Stimulated activated naive CD8-positive, alpha-beta T cell treated with anti-CD3 and anti-CD28 coated beads, Interleukin-15, Interleukin-2, amounts not matched to agents 100 ng/mL and 50 ng/mL, for 24 hours (primary cell): ENCODE measurements around the gene C11orf98.
"Not testable (repeated sequence)": the region's sequence is repeated elsewhere in the genome, so short reads cannot be mapped to it uniquely, and the experiment has no call there.

Experiments
- H3K27ac Mint-ChIP-seq: one replicate; pipeline ENCODE4 v1.8.0; 2021; ENCODE audit warnings: mild to moderate bottlenecking, mixed read lengths
- H3K27me3 Mint-ChIP-seq: one replicate; pipeline ENCODE4 v1.8.0; 2021; ENCODE audit warnings: mixed read lengths
- H3K36me3 Mint-ChIP-seq: one replicate; pipeline ENCODE4 v1.8.0; 2021; ENCODE audit warnings: low read depth, mixed read lengths
- H3K4me1 Mint-ChIP-seq: one replicate; pipeline ENCODE4 v1.8.0; 2021; ENCODE audit warnings: low read depth, mixed read lengths
- H3K4me3 Mint-ChIP-seq: one replicate; pipeline ENCODE4 v1.8.0; 2021; ENCODE audit warnings: mild to moderate bottlenecking, mixed read lengths
- H3K9me3 Mint-ChIP-seq: one replicate; pipeline ENCODE4 v1.8.0; 2021; ENCODE audit warnings: mixed read lengths

The C11orf98 gene

GRCh38 chr11:62671608-62672389, 6.8 kb upstream of the C11orf98 start, which contains the start of the genes LBHD1 and UQCC3:
Gene LBHD1 (minus strand): TSS chr11:62672267. CDS start chr11:62670031, 2,236 bp downstream.
Gene UQCC3 (plus strand): TSS chr11:62671673. CDS start chr11:62671746, 73 bp downstream.
- H3K9me3 Mint-ChIP-seq, result no peaks in the 10 kb centered on the region

DNA sequence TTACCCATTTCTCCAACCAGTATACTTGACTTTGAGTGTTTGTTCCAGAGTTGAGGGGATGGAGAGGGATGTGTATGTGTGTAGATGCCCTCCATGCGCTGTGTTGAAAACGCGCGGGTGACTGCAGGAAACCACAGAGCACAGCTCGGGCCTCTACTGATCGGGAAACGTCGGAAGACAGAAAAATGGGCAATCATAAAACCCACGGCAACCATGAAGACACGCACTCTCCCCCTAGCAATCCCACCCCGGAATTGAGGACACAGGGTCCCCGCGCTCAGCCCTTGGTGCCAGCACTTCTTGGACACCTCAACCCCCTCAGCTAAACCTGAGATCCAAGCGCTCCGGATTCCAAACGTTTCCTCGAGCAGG, 6.2 kb upstream of the C11orf98 start:
- Mint-ChIP-seq H3K27ac (peak overlapping the region; percentile 99), H3K36me3 (peaks cover 57% of the 10 kb centered on the region), H3K4me1 (peaks cover 68% of the 10 kb centered on the region), H3K27me3 (no peaks in the 10 kb centered on the region), H3K4me3 (peak overlapping the region; percentile 96), H3K9me3 (no peaks in the 10 kb centered on the region)

More at GRCh38 chr11:62671608-62672389, 6.8 kb upstream of the C11orf98 start, which contains the start of the genes LBHD1 and UQCC3:
- peak within 1 kb of the TSS; percentile 96 for H3K4me3 Mint-ChIP-seq
- H3K27ac Mint-ChIP-seq, result peak within 1 kb of the TSS; percentile 99
- no peaks in the 10 kb centered on the region for H3K27me3 Mint-ChIP-seq
- peaks cover 55% of the 10 kb centered on the region for H3K36me3 Mint-ChIP-seq
- H3K4me1 Mint-ChIP-seq, result peaks cover 63% of the 10 kb centered on the region

GRCh38 chr11:62669420-62670161, 4.6 kb upstream of the C11orf98 start:
- Mint-ChIP-seq H3K9me3 (no peaks in the 10 kb centered on the region), H3K27me3 (no peaks in the 10 kb centered on the region), H3K36me3 (peaks cover 63% of the 10 kb centered on the region), H3K4me1 (peaks cover 67% of the 10 kb centered on the region), H3K4me3 (peak overlapping the region; percentile 96), H3K27ac (peak overlapping the region; percentile 71)

DNA sequence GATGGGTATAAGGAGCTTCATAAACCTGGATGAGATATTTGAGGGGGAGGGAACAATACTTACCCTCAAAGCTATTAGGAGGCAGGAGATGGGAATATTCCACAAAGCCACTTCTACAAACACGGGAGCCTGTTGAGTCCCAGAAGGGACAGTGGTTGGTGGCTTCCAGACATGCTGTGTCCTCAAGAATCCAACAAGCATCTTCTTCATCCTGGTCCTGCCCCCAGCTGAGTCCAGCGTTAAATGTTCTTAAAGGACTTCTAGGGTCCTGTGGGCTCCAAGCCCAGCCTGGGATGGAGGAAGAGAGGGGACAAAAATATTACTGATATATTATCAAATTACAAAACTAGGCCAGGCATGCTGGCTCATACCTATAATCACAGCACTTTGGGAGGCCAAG, 2.5 kb upstream of the C11orf98 start:
- H3K4me3 Mint-ChIP-seq, result peak overlapping the region; percentile 96
- H3K27ac Mint-ChIP-seq, result peak overlapping the region; percentile 98
- H3K4me1 Mint-ChIP-seq, result peaks cover 62% of the 10 kb centered on the region
- no peaks in the 10 kb centered on the region for H3K27me3 Mint-ChIP-seq
- H3K9me3 Mint-ChIP-seq, result no peaks in the 10 kb centered on the region
- H3K36me3 Mint-ChIP-seq, result peaks cover 75% of the 10 kb centered on the region

- Mint-ChIP-seq H3K36me3 (peaks cover 70% of the 10 kb centered on the region), H3K9me3 (no peaks in the 10 kb centered on the region), H3K27me3 (no peaks in the 10 kb centered on the region), H3K27ac (peak overlapping the region; percentile 98), H3K4me3 (peak overlapping the region; percentile 96), H3K4me1 (peaks cover 58% of the 10 kb centered on the region)
Measured at GRCh38 chr11:62666259-62666926, 1.4 kb upstream of the C11orf98 start.

- H3K27ac Mint-ChIP-seq, result peak overlapping the region; percentile 98
- H3K9me3 Mint-ChIP-seq, result no peaks in the 10 kb centered on the region
- H3K4me1 Mint-ChIP-seq, result peaks cover 55% of the 10 kb centered on the region
- H3K4me3 Mint-ChIP-seq, result peak overlapping the region; percentile 96
- peaks cover 67% of the 10 kb centered on the region for H3K36me3 Mint-ChIP-seq
- H3K27me3 Mint-ChIP-seq, result no peaks in the 10 kb centered on the region
Measured at GRCh38 chr11:62665599-62666258, 719 bp upstream of the C11orf98 start.

DNA sequence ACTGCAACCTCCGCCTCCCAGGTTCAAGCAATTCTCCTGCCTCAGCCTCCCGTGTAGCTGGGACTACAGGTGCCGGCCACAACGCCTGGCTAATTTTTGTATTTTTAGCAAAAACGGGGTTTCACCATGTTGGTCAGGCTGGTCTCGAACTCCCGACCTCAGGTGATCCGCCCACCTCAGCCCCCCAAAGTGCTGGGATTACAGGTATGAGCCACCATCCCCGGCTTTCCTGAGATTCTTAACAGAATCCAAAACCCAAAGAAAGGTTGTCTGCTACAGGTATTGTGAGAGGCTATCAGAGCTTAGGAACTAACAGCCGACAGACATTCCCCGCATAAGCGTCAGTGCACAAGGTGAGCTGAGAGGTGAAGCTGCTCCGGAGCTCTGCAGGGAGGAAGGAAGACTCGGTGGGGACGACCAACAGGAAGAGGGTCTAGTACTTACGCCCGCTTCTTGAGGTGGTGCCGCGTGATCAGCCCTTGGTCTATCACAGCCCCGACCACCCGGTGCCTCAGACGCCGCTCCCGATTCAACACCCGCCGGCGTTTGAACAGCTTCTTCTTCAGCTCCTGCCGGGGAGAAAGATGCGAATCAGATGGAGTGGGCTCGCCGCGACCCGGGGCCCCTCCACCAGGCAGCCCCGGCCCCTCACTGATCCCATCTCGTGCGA, 470 bp downstream of the C11orf98 start:
- H3K27me3 Mint-ChIP-seq, result no peaks in the 10 kb centered on the region
- H3K27ac Mint-ChIP-seq, result peak overlapping the region; percentile 98
- H3K4me1 Mint-ChIP-seq, result peaks cover 44% of the 10 kb centered on the region
- peak overlapping the region; percentile 96 for H3K4me3 Mint-ChIP-seq
- H3K36me3 Mint-ChIP-seq, result peaks cover 60% of the 10 kb centered on the region
- H3K9me3 Mint-ChIP-seq, result no peaks in the 10 kb centered on the region

- H3K4me1 Mint-ChIP-seq, result peaks cover 21% of the 10 kb centered on the region
- peaks cover 9% of the 10 kb centered on the region for H3K36me3 Mint-ChIP-seq
- no peak overlapping the region for H3K4me3 Mint-ChIP-seq
- H3K9me3 Mint-ChIP-seq, result no peaks in the 10 kb centered on the region
- no peaks in the 10 kb centered on the region for H3K27me3 Mint-ChIP-seq
- no peak overlapping the region for H3K27ac Mint-ChIP-seq
Measured at GRCh38 chr11:62656796-62657429, 8.1 kb downstream of the C11orf98 start.

DNA sequence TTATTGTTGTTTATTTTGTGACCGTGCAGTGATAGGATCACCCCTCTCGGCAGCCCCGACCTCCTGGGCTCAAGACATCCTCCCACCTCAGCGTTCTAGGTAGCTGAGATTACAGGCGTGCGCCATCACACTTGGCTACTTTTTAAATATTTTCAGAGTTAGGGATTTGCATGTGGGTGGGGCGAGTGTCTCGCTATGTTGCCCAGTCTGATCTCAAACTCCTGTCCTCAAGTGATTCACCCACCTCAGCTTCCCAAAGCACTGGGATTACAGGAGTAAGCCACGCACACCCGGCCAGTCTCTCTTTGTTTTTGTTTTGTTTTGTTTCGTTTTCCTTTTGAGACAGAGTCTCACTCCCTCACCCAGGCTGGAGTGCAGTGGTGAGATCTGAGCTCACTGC, 10.7 kb downstream of the C11orf98 start:
- Mint-ChIP-seq H3K9me3 (no peaks in the 10 kb centered on the region), H3K27ac (peak overlapping the region; percentile 58)

DNA sequence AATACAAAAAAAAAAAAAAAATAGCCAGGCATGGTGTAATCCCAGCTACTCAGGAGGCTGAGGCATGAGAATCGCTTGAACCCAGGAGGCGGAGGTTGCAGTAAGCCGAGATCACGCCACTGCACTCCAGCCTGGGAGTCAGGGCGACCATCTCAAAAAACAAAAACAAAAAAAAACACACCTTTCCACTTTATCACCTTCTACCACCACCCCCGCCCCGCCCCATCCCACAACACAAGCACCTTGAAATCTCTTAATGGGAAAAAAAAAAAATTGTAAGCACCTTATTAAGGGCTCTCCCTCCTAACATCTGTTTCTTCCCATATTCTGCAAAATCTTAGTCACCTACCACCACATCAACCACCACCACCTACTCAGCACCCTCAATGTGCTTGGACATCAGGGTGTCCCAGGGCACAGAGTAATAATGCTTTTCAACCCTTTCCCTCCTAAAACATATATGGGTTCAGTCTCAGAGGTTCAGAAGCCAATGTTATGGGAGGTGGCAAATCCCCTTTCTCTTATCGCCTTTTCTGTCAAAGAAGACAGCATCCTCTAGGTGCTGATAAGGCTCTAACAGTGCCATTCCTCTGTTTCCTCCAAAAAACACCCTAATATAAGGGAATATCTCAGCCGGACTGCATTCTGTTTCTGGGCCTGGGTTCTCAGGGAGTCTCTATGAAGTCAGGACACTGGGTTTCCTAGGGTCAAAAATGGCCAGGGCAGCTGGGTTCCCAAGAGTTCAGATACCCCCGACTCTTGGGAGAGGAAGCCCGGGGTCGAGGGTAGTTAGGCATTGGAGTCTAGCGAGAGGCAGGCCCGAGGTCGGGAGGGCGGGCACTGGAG, 12.6 kb downstream of the C11orf98 start:
- peak overlapping the region; percentile 87 for H3K4me3 Mint-ChIP-seq
- H3K9me3 Mint-ChIP-seq, result no peaks in the 10 kb centered on the region
- peak overlapping the region; percentile 88 for H3K27ac Mint-ChIP-seq
- H3K27me3 Mint-ChIP-seq, result no peaks in the 10 kb centered on the region
- peaks cover 31% of the 10 kb centered on the region for H3K4me1 Mint-ChIP-seq
- peaks cover 4% of the 10 kb centered on the region for H3K36me3 Mint-ChIP-seq

More for the DNA sequence above, 10.7 kb downstream of the C11orf98 start:
- Mint-ChIP-seq H3K4me1 (peaks cover 28% of the 10 kb centered on the region), H3K4me3 (peak overlapping the region; percentile 17), H3K27me3 (no peaks in the 10 kb centered on the region), H3K36me3 (peaks cover 4% of the 10 kb centered on the region)

DNA sequence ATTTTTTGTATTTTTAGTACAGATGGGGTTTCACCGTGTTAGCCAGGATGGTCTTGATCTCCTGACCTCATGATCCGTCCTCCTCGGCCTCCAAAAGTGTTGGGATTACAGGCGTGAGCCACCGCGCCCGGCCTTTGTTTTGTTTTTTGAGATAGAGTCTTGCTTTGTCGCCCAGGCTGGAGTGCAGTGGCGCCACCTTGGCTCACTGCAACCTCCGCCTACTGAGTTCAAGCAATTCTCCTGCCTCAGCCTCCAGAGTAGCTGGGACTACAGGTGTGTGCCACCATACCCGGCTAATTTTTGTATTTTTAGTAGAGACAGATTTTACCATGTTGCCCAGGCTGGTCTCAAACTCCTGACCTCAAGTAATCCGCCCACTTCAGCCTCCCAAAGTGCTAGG, 14.7 kb downstream of the C11orf98 start:
- H3K27me3 Mint-ChIP-seq, H3K4me3 Mint-ChIP-seq, H3K9me3 Mint-ChIP-seq, H3K27ac Mint-ChIP-seq, H3K36me3 Mint-ChIP-seq: not testable (repeated sequence)
- peaks cover 44% of the 10 kb centered on the region for H3K4me1 Mint-ChIP-seq

- peaks cover 48% of the 10 kb centered on the region for H3K4me1 Mint-ChIP-seq
- peak overlapping the region; percentile 31 for H3K27ac Mint-ChIP-seq
- no peaks in the 10 kb centered on the region for H3K27me3 Mint-ChIP-seq
- H3K4me3 Mint-ChIP-seq, result no peak overlapping the region
- no peaks in the 10 kb centered on the region for H3K9me3 Mint-ChIP-seq
- peaks cover 12% of the 10 kb centered on the region for H3K36me3 Mint-ChIP-seq
Measured at GRCh38 chr11:62649486-62649885, 15.5 kb downstream of the C11orf98 start.

DNA sequence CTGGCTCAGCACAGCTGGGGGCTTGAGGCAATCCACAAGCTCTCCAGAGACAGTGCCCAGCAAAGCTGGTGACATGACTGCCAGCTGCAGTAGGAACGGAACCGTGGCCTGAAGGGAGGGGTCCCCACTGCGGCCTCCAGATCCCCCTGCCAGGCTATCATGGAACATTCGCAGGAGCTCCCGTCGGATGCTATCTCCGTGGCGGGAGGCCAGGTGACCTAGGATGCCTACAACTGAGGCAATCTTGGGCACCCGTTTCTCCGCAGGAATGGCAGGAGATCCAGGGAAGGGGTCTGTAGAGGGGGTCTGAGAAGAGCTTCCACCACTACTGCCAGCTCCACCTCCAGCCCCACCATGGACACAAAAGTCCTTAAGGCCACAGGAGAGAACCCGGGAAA, 16.0 kb downstream of the C11orf98 start:
- H3K4me3 Mint-ChIP-seq, result no peak overlapping the region
- H3K9me3 Mint-ChIP-seq, result no peaks in the 10 kb centered on the region
- H3K27ac Mint-ChIP-seq, result no peak overlapping the region
- no peaks in the 10 kb centered on the region for H3K27me3 Mint-ChIP-seq
- H3K4me1 Mint-ChIP-seq, result peaks cover 48% of the 10 kb centered on the region
- H3K36me3 Mint-ChIP-seq, result peaks cover 17% of the 10 kb centered on the region
